ENCODE results near the gene ABHD15. TPM values are rescaled to one million over a fixed set of nuclear protein-coding genes. Genes with fewer than 3 reads are reported as not detected.

The ABHD15 gene
- total RNA-seq, 1 experiment from 2014 or later = 10.5 TPM

- H3K36me3 ChIP-seq (ENCODE audit: control insufficient read depth, insufficient read depth, low read length) = no peaks in the 10 kb centered on the region
- Mint-ChIP-seq H3K36me3 (ENCODE audit: insufficient read depth, unreplicated experiment) (peaks cover 8% of the 10 kb centered on the region), H3K9me3 (ENCODE audit: unreplicated experiment) (no peaks in the 10 kb centered on the region), H3K27ac (ENCODE audit: unreplicated experiment) (no peak overlapping the region), H3K27me3 (ENCODE audit: insufficient read depth, unreplicated experiment) (no peaks in the 10 kb centered on the region), H3K4me3 (ENCODE audit: unreplicated experiment) (peak overlapping the region; percentile 86), H3K4me1 (ENCODE audit: low read depth, unreplicated experiment) (no peaks in the 10 kb centered on the region)
- intact Hi-C loops (cut with micrococcal nuclease; ENCODE audit: unreplicated experiment) = loop anchor here (1.0 to 10.0 kb wide), 6 partner anchors 10 to 298 kb away; partner anchors contain the start of genes NUFIP2 and TP53I13
- DNase-seq = no peak
- POLR2A ChIA-PET = interaction anchor here (0.6 kb wide), 3 partner anchors 16 to 83 kb away, joined by 3 to 9 read pairs (median 3); no protein-coding TSS in a partner anchor
- no peaks in the 10 kb centered on the region for H3K27me3 ChIP-seq (replicated peaks; ENCODE audit: control insufficient read depth, insufficient read depth, low read length)
- H3K9me3 ChIP-seq = no peaks in the 10 kb centered on the region
- peak overlapping the region; percentile 56 for H3K4me3 ChIP-seq (ENCODE audit: low read depth, low read length)
- TF ChIP-seq, protein P1, sequence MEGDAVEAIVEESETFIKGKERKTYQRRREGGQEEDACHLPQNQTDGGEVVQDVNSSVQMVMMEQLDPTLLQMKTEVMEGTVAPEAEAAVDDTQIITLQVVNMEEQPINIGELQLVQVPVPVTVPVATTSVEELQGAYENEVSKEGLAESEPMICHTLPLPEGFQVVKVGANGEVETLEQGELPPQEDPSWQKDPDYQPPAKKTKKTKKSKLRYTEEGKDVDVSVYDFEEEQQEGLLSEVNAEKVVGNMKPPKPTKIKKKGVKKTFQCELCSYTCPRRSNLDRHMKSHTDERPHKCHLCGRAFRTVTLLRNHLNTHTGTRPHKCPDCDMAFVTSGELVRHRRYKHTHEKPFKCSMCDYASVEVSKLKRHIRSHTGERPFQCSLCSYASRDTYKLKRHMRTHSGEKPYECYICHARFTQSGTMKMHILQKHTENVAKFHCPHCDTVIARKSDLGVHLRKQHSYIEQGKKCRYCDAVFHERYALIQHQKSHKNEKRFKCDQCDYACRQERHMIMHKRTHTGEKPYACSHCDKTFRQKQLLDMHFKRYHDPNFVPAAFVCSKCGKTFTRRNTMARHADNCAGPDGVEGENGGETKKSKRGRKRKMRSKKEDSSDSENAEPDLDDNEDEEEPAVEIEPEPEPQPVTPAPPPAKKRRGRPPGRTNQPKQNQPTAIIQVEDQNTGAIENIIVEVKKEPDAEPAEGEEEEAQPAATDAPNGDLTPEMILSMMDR (IDR thresholded peaks at IDR 0.05; ENCODE audit: insufficient read depth in 1 of 2, low read depth in 1 of 2, low read length in 1 of 2, severe bottlenecking in 1 of 2, unreplicated experiment in 1 of 2) = no peak
- no TSS peak for BruUV-seq (replicated peaks)
- CTCF ChIA-PET = interaction anchor here (0.5 to 5.0 kb wide), 18 partner anchors 10 to 1706 kb away, joined by 3 to 69 read pairs (median 4); partner anchors contain the start of genes ABHD15, MYO18A and TP53I13
- peaks cover 39% of the 10 kb centered on the region for H3K4me1 ChIP-seq
Observed at GRCh38 chr17:29590411-29591145, 23.7 kb upstream of the ABHD15 start.

- 0 out of 2 replicates have a peak, but pooled peaks cover 1% of the 10 kb centered on the region for H3K36me3 ChIP-seq (ENCODE audit: control insufficient read depth, insufficient read depth, low read length)
- Mint-ChIP-seq H3K36me3 (ENCODE audit: insufficient read depth, unreplicated experiment) (peaks cover 8% of the 10 kb centered on the region), H3K27me3 (ENCODE audit: insufficient read depth, unreplicated experiment) (no peaks in the 10 kb centered on the region), H3K4me1 (ENCODE audit: low read depth, unreplicated experiment) (no peaks in the 10 kb centered on the region), H3K27ac (ENCODE audit: unreplicated experiment) (peak within 1 kb of the TSS; percentile 72), H3K4me3 (ENCODE audit: unreplicated experiment) (peak within 1 kb of the TSS; percentile 86), H3K9me3 (ENCODE audit: unreplicated experiment) (no peaks in the 10 kb centered on the region)
- TF ChIP-seq, protein P1 (IDR thresholded peaks at IDR 0.05; ENCODE audit: insufficient read depth in 1 of 2, low read depth in 1 of 2, low read length in 1 of 2, severe bottlenecking in 1 of 2, unreplicated experiment in 1 of 2) = no peak
- no peaks in the 10 kb centered on the region for H3K27me3 ChIP-seq (replicated peaks; ENCODE audit: control insufficient read depth, insufficient read depth, low read length)
- peaks cover 35% of the 10 kb centered on the region for H3K4me1 ChIP-seq
- H3K4me3 ChIP-seq (ENCODE audit: low read depth, low read length) = peak within 1 kb of the TSS; percentile 88
- intact Hi-C loops (cut with micrococcal nuclease; ENCODE audit: unreplicated experiment) = loop anchor here (2.0 to 10.0 kb wide), 4 partner anchors 15 to 297 kb away; partner anchors contain the start of gene NUFIP2
- BruUV-seq (replicated peaks) = no TSS peak
- ChIA-PET CTCF (interaction anchor here (1.5 to 5.0 kb wide), 4 partner anchors 23 to 220 kb away, joined by 4 to 69 read pairs (median 17); partner anchors contain the start of genes ABHD15 and TP53I13), POLR2A (no interaction called here)
- DNase-seq = peak; percentile 81 to 92
- H3K9me3 ChIP-seq = no peaks in the 10 kb centered on the region
Observed at GRCh38 chr17:29589524-29590410, 22.9 kb upstream of the ABHD15 start, which contains the start of gene GIT1. Gene GIT1 (minus strand): TSS chr17:29589648. CDS start chr17:29589378, 270 bp downstream.

All from Caco-2 (cell line).